Hematopoietic multipotent progenitor cell treated with erythropoietin and hydrocortisone succinate and interleukin-3 and kit ligand, for 6 days (in vitro differentiated cells): ENCODE data around the gene HOOK2.
"Not testable (repeated sequence)": the region's sequence is repeated elsewhere in the genome, so short reads cannot be mapped to it uniquely, and the experiment has no call there.

ENCODE experiments used
- DNase-seq: peaks from one replicate; pipeline ENCODE4 v3.0.0-alpha.2; 2015

HOOK2 gene

GRCh38 chr19:12774588-12775555, at the start of gene HOOK2:
HOOK2 (minus strand) TSS chr19:12775552; CDS start chr19:12775449, 103 bp downstream.
- no peak for DNase-seq

- no peak for DNase-seq
Measured at GRCh38 chr19:12821761-12822160, 46.4 kb upstream of the HOOK2 start.

- DNase-seq, result not testable (repeated sequence)
Measured at GRCh38 chr19:12817810-12818209, 42.5 kb upstream of the HOOK2 start.

GRCh38 chr19:12817188-12817587, 41.8 kb upstream of the HOOK2 start:
- not testable (repeated sequence) for DNase-seq

GRCh38 chr19:12815088-12815487, 39.7 kb upstream of the HOOK2 start:
- DNase-seq, result no peak

GRCh38 chr19:12806242-12807081, 31.1 kb upstream of the HOOK2 start, which contains the start of gene RNASEH2A:
RNASEH2A (plus strand) TSS chr19:12806584; CDS start chr19:12806674, 90 bp downstream.
- DNase-seq, result peak; percentile 95

- no peak for DNase-seq
Measured at GRCh38 chr19:12804051-12804450, 28.7 kb upstream of the HOOK2 start.

GRCh38 chr19:12802267-12803106, 27.1 kb upstream of the HOOK2 start:
- no peak for DNase-seq

- DNase-seq, result peak; percentile 93
Measured at GRCh38 chr19:12801466-12802266, 26.3 kb upstream of the HOOK2 start, which contains the start of the genes PRDX2 and THSD8. PRDX2 (minus strand) TSS chr19:12801800; CDS start chr19:12801261, 539 bp downstream. THSD8 (plus strand) TSS chr19:12802069; CDS start chr19:12802072, 3 bp downstream.

GRCh38 chr19:12800923-12801465, 25.6 kb upstream of the HOOK2 start:
- DNase-seq, result peak; percentile 25

- DNase-seq, result peak; percentile 87
Measured at GRCh38 chr19:12800466-12800770, 25.1 kb upstream of the HOOK2 start.

- peak; percentile 50 for DNase-seq
Measured at GRCh38 chr19:12799742-12800465, 24.6 kb upstream of the HOOK2 start.

- DNase-seq, result not testable (repeated sequence)
Measured at GRCh38 chr19:12797607-12798006, 22.3 kb upstream of the HOOK2 start.

GRCh38 chr19:12797141-12797587, 21.8 kb upstream of the HOOK2 start:
- peak; percentile 22 for DNase-seq

GRCh38 chr19:12796146-12797071, 21.1 kb upstream of the HOOK2 start:
- DNase-seq, result peak; percentile 92

GRCh38 chr19:12794971-12795381, 19.6 kb upstream of the HOOK2 start:
- DNase-seq, result no peak

- DNase-seq, result peak; percentile 20
Measured at GRCh38 chr19:12794196-12794941, 19.0 kb upstream of the HOOK2 start.
